Measurements from ENCODE around the gene DNAH8.
A peak's percentile ranks its signal among the peaks of the same experiment; 100 is the strongest.

Gene DNAH8

DNA sequence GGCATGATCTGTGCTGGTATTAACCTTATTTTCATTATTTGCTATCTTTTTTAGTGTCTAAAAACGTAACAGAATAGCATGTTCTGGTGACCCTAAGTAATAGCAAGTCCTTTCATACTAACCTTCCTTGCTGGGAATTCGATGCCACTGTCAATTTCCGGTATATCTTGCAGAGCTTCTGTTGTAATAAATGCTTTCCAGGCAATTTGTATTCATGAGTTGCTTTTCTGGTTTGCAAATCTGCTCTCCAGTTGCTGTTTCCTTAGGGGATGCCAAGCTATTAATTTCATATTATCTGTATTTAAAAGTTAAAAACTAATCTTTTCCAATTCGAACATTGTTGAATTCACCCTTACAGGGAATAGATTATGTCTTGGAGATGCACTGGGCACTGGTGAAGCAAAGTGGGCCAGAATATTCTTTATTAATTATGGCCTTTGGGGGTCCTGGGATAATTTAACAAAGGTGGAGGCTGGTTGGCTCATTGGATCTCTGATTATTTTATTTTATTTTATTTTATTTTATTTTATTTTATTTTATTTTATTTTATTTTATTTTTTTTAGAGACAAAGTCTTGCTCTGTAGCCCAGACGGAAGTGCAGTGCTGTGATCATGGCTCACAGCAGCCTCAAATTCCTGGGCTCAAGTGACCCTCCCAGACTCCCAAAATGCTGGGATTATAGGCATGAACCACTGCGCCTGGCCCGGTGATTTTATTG lies 209.8 kb downstream of the DNAH8 start:
- Histone ChIP-seq H3K4me1 (ENCODE audit: control insufficient read depth in 1 of 2, insufficient read depth in 2 of 2, low read length in 2 of 2) (no peaks in the 10 kb centered on the region), H3K23ac (ENCODE audit: low read length) (no peak overlapping the region), H2BK12ac (ENCODE audit: low read length) (no peak overlapping the region), H3K18ac (ENCODE audit: low read length) (no peak overlapping the region), H4K91ac (ENCODE audit: low read depth, low read length) (no peak overlapping the region), H2BK5ac (ENCODE audit: low read depth, low read length, poor library complexity) (no peak overlapping the region), H3K9ac (ENCODE audit: low read length) (no peak overlapping the region), H2BK120ac (ENCODE audit: insufficient read depth, low read length, poor library complexity) (no peak overlapping the region), H3K4me3 (ENCODE audit: low read depth, low read length) (no peak overlapping the region), H3K79me1 (ENCODE audit: low read length) (no peaks in the 10 kb centered on the region), H3K9me3 (ENCODE audit: insufficient read depth, low read depth, low read length) (no peaks in the 10 kb centered on the region), H2AK5ac (ENCODE audit: low read length) (no peak overlapping the region), H4K12ac (ENCODE audit: low read depth, low read length) (no peak overlapping the region), H4K8ac (ENCODE audit: low read depth, low read length) (no peak overlapping the region), H3K79me2 (ENCODE audit: control insufficient read depth, insufficient read depth, low read length, poor library complexity) (no peaks in the 10 kb centered on the region), H3K27me3 (ENCODE audit: insufficient read depth, low read length) (no peaks in the 10 kb centered on the region), H2AFZ (ENCODE audit: insufficient read depth, low read length, poor library complexity) (no peak overlapping the region), H3K36me3 (ENCODE audit: control insufficient read depth in 1 of 2, insufficient read depth in 2 of 2, low read length in 2 of 2) (no peaks in the 10 kb centered on the region), H3K4me2 (ENCODE audit: low read length) (no peak overlapping the region), H3K14ac (ENCODE audit: low read length) (no peak overlapping the region), H3K27ac (ENCODE audit: low read depth, low read length) (no peak overlapping the region), H3K4ac (ENCODE audit: low read depth, low read length) (no peak overlapping the region)
- DNase-seq, result no peak
- WGBS (ENCODE audit: extremely low coverage, insufficient coverage, insufficient read length), result no CpG with 5 or more reads among the region's 7 CpGs

DNA sequence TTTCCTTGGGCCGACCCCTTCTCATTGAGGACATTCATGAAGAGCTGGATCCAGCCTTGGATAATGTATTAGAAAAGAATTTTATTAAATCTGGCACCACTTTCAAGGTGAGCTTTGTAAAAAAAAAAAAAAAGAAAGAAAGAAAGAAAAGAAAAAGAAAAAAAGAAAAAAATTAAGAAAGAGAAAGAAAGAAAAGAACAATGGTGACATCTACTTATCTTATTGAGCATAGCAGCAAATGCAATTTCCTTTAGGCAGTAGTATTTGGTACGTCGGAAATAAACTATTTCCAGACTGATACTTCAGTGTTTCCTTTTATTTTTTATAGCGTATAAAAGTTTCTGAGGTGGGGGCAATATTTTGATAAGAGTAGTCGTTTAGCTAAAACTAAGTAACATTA lies 214.4 kb downstream of the DNAH8 start:
- Histone ChIP-seq H2BK12ac (ENCODE audit: low read length) (no peak overlapping the region), H4K12ac (ENCODE audit: low read depth, low read length) (no peak overlapping the region), H2AFZ (ENCODE audit: insufficient read depth, low read length, poor library complexity) (no peak overlapping the region), H3K36me3 (ENCODE audit: control insufficient read depth in 1 of 2, insufficient read depth in 2 of 2, low read length in 2 of 2) (no peaks in the 10 kb centered on the region), H2AK5ac (ENCODE audit: low read length) (no peak overlapping the region), H3K4me3 (ENCODE audit: low read depth, low read length) (no peak overlapping the region), H3K79me1 (ENCODE audit: low read length) (no peaks in the 10 kb centered on the region), H4K91ac (ENCODE audit: low read depth, low read length) (no peak overlapping the region), H2BK120ac (ENCODE audit: insufficient read depth, low read length, poor library complexity) (no peak overlapping the region), H3K79me2 (ENCODE audit: control insufficient read depth, insufficient read depth, low read length, poor library complexity) (no peaks in the 10 kb centered on the region), H3K9me3 (ENCODE audit: insufficient read depth, low read depth, low read length) (no peaks in the 10 kb centered on the region), H3K27ac (ENCODE audit: low read depth, low read length) (no peak overlapping the region), H3K14ac (ENCODE audit: low read length) (no peak overlapping the region), H3K18ac (ENCODE audit: low read length) (no peak overlapping the region), H3K27me3 (ENCODE audit: insufficient read depth, low read length) (no peaks in the 10 kb centered on the region), H3K4me1 (ENCODE audit: control insufficient read depth in 1 of 2, insufficient read depth in 2 of 2, low read length in 2 of 2) (no peaks in the 10 kb centered on the region), H3K9ac (ENCODE audit: low read length) (no peak overlapping the region), H2BK5ac (ENCODE audit: low read depth, low read length, poor library complexity) (no peak overlapping the region), H4K8ac (ENCODE audit: low read depth, low read length) (no peak overlapping the region), H3K23ac (ENCODE audit: low read length) (no peak overlapping the region), H3K4me2 (ENCODE audit: low read length) (no peak overlapping the region), H3K4ac (ENCODE audit: low read depth, low read length) (no peak overlapping the region)
- no CpG with 5 or more reads among the region's 5 CpGs for WGBS (ENCODE audit: extremely low coverage, insufficient coverage, insufficient read length)
- DNase-seq, result no peak

DNA sequence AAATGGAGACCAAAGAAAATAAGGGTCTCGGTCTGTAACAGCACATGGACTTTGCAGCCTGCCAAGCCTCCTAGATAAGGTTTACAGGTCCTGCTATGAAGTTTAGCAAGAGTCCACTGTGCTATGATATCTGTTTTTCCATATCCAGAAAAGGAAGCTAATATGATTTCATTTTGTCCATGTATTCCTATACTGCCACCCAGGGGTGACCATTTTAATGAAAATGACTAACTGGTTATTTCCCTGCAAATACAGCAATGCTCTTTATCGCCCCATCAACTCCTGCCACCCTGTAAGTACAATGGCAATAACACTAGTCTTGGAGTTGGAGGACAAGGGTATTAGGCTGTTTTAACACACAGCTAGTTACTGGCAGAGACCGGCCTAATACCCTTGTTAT lies 218.3 kb downstream of the DNAH8 start:
- Histone ChIP-seq H3K18ac (ENCODE audit: low read length) (no peak overlapping the region), H3K27me3 (ENCODE audit: insufficient read depth, low read length) (no peaks in the 10 kb centered on the region), H3K14ac (ENCODE audit: low read length) (no peak overlapping the region), H4K12ac (ENCODE audit: low read depth, low read length) (no peak overlapping the region), H2AFZ (ENCODE audit: insufficient read depth, low read length, poor library complexity) (no peak overlapping the region), H3K9ac (ENCODE audit: low read length) (no peak overlapping the region), H3K4me2 (ENCODE audit: low read length) (no peak overlapping the region), H3K79me1 (ENCODE audit: low read length) (no peaks in the 10 kb centered on the region), H3K9me3 (ENCODE audit: insufficient read depth, low read depth, low read length) (no peaks in the 10 kb centered on the region), H3K79me2 (ENCODE audit: control insufficient read depth, insufficient read depth, low read length, poor library complexity) (no peaks in the 10 kb centered on the region), H3K27ac (ENCODE audit: low read depth, low read length) (no peak overlapping the region), H3K23ac (ENCODE audit: low read length) (no peak overlapping the region), H3K4me1 (ENCODE audit: control insufficient read depth in 1 of 2, insufficient read depth in 2 of 2, low read length in 2 of 2) (no peaks in the 10 kb centered on the region), H4K91ac (ENCODE audit: low read depth, low read length) (no peak overlapping the region), H2BK120ac (ENCODE audit: insufficient read depth, low read length, poor library complexity) (no peak overlapping the region), H3K36me3 (ENCODE audit: control insufficient read depth in 1 of 2, insufficient read depth in 2 of 2, low read length in 2 of 2) (no peaks in the 10 kb centered on the region), H3K4ac (ENCODE audit: low read depth, low read length) (no peak overlapping the region), H4K8ac (ENCODE audit: low read depth, low read length) (no peak overlapping the region), H3K4me3 (ENCODE audit: low read depth, low read length) (no peak overlapping the region), H2AK5ac (ENCODE audit: low read length) (no peak overlapping the region), H2BK12ac (ENCODE audit: low read length) (no peak overlapping the region), H2BK5ac (ENCODE audit: low read depth, low read length, poor library complexity) (no peak overlapping the region)
- DNase-seq, result peak in 1 of 2 donors; percentile 8
- WGBS (ENCODE audit: extremely low coverage, insufficient coverage, insufficient read length), result no CpG with 5 or more reads among the region's 3 CpGs

DNA sequence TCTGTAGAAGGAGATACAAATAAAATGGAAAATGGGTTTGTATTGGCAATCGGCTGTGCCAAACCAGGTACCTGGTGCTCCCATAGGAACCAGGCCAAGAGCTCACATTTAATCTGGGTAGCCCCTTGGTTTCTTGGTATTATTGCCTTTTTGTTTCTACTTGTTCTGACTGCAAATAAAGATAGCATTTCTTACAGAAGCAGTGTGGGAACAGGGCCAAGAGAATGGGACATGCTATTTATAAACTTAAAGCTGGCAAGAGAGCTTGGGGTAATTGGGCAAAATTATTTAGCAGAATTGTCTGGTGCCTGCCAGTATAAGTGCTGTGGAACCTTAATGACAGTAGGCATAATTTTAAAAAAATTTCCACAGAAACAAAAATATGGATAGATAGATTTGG lies 219.9 kb downstream of the DNAH8 start:
- Histone ChIP-seq H4K8ac (ENCODE audit: low read depth, low read length) (no peak overlapping the region), H3K4me3 (ENCODE audit: low read depth, low read length) (no peak overlapping the region), H2BK120ac (ENCODE audit: insufficient read depth, low read length, poor library complexity) (no peak overlapping the region), H3K4ac (ENCODE audit: low read depth, low read length) (no peak overlapping the region), H3K27me3 (ENCODE audit: insufficient read depth, low read length) (no peaks in the 10 kb centered on the region), H3K18ac (ENCODE audit: low read length) (no peak overlapping the region), H2AK5ac (ENCODE audit: low read length) (no peak overlapping the region), H3K79me1 (ENCODE audit: low read length) (no peaks in the 10 kb centered on the region), H4K12ac (ENCODE audit: low read depth, low read length) (no peak overlapping the region), H3K27ac (ENCODE audit: low read depth, low read length) (no peak overlapping the region), H3K9ac (ENCODE audit: low read length) (no peak overlapping the region), H3K14ac (ENCODE audit: low read length) (no peak overlapping the region), H2BK12ac (ENCODE audit: low read length) (no peak overlapping the region), H2AFZ (ENCODE audit: insufficient read depth, low read length, poor library complexity) (no peak overlapping the region), H4K91ac (ENCODE audit: low read depth, low read length) (no peak overlapping the region), H3K23ac (ENCODE audit: low read length) (no peak overlapping the region), H3K4me2 (ENCODE audit: low read length) (no peak overlapping the region), H3K4me1 (ENCODE audit: control insufficient read depth in 1 of 2, insufficient read depth in 2 of 2, low read length in 2 of 2) (no peaks in the 10 kb centered on the region), H2BK5ac (ENCODE audit: low read depth, low read length, poor library complexity) (no peak overlapping the region), H3K36me3 (ENCODE audit: control insufficient read depth in 1 of 2, insufficient read depth in 2 of 2, low read length in 2 of 2) (no peaks in the 10 kb centered on the region), H3K9me3 (ENCODE audit: insufficient read depth, low read depth, low read length) (no peaks in the 10 kb centered on the region), H3K79me2 (ENCODE audit: control insufficient read depth, insufficient read depth, low read length, poor library complexity) (no peaks in the 10 kb centered on the region)
- no CpG with 5 or more reads among the region's 1 CpG for WGBS (ENCODE audit: extremely low coverage, insufficient coverage, insufficient read length)
- no peak for DNase-seq

Data from trophoblast cell (in vitro differentiated cells and primary cell).